GM19395 (cell line): ENCODE data around the gene NUBP1.
"Not testable (repeated sequence)": the region's sequence is repeated elsewhere in the genome, so short reads cannot be mapped to it uniquely, and the experiment has no call there.

Source experiments
- ATAC-seq: cut with Tn5 transposase; IDR thresholded peaks from one replicate; pipeline ENCODE4 v1.9.1; 2021; ENCODE audit warnings: mild to moderate bottlenecking, moderate library complexity; ENCODE audit not compliant: unreplicated experiment

Gene NUBP1

DNA sequence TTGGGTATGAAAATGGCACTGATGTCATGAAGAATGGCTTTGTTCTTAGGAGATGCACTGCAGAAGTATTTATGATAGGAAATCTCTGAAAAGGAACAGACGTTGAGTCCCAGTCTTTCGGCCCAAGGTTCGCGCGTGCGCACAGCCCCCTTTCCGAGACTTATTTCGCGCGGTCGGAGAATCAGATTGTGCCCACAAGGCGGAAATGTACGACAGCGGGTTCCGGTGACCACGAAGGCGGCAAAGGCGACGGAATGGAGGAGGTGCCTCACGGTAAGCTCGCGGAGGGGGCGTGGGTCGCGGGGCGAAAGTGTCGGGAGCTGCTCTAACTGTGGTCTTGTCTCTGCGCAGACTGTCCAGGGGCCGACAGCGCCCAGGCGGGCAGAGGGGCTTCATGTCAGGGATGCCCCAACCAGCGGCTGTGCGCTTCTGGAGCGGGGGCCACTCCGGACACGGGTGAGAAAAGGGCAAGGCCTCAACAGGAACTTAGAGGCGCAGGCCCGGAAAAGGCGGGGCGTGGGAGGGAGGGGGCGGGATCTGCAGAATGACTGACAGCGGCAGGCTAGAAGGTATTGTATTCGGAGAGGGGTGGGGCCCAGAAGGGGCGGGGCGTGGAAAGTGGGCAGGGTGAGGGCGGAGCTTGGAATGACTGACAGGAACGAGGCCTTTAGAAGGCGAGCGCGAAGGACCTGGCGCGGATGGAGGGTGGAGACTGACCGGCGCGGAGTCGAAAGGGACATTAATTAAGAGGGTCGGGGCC is at the start of gene NUBP1:
NUBP1 (plus strand) TSS at position 233 of the 760 bp plus-strand sequence; CDS start at position 255, 22 bp downstream.
- ATAC-seq, result peak; percentile 83

DNA sequence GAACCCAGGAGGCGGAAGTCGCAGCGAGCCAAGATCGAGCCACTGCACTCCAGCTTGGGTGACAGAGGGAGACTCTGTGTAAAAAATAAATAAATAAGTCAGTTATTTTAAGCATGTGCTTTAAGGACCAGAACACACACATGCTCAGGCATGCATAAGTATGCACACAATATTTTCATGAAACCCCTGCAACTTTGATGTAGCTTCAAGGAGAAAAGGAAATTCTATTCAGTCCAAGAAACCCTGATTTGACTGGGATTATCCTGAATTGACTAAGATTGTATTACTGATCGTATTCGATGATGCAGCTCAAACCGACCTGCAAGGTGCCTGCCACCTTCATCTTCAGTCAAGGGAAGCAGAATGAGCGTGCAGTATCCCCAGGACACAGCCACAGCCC is 49.8 kb upstream of the NUBP1 start:
- no peak for ATAC-seq

DNA sequence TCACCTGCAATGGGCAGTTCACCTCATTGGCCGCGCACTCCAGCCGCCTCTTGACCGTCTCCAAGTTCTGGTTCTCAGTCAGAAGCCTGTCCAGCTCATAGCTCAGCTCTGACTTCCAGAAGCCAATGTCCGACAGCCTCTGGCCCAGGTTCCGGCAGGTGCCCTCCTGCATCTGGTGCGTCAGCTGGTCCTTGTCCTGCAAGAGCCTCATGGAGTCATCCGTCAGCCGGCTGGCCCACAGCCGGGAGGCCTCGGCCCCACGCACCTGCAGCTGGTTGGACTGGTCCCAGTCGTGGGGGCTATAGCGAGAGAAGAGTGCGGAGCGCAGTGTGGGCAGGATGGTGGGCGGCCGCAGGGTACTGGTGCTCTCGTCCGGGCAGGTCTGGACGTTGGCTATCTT is 49.3 kb upstream of the NUBP1 start:
- ATAC-seq, result no peak

DNA sequence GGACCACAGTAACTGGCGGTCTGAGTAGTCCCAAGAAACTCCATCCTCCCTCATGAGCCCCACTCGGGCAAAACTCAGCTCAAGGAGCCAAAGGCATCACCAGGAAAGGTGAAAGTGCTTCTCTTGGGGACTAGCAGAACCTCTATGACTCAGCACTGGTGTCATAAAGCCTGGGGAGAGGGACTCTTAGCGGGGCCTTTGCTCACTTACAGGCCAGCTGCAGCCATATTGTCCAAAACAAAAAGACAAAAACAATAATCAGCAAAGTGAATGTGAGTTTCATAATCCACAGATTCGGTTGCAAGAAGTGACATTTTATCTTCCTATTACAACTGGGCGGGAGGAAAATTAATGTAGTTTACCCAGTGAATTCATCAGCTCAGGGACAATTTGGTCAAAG is 48.8 kb upstream of the NUBP1 start, which contains the start of gene TEKT5:
TEKT5 (minus strand) TSS at position 101 of the 400 bp plus-strand sequence; CDS start at position 44, 57 bp downstream.
- no peak for ATAC-seq

DNA sequence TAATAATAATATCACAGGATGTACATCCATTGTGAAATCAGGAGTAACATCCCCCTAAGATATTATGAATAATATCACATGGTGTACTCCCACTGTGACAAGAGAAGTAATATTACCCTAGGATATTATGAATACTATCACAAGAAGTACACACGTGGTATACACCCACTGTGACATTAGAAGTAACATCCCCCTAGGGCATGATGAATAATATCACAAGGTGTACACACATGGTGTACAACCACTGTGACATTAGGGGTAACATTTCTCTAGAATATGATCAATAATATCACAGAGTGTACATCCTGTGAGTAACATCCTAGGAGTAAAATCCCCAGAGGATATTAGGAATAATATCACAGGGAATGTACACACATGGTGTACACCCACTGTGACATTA is 43.9 kb upstream of the NUBP1 start:
- no peak for ATAC-seq

DNA sequence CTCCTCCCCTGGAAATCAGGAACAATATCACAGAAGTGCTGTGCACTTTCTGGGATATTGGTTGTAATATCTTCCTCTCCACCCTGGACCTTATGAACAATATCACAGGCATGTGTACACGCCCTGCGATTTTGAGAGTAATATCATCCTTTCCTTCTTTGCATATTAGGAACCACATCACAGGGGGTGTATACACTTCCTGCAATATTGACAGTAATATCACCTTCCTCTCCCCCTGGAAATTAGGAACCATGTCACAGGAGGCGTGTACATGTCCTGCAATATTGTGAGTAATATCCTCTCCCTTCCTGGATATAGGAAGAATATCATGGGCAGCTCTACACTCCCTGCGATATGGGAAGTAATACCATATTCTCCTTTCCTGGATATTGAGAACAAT is 34.7 kb upstream of the NUBP1 start:
- ATAC-seq, result no peak

DNA sequence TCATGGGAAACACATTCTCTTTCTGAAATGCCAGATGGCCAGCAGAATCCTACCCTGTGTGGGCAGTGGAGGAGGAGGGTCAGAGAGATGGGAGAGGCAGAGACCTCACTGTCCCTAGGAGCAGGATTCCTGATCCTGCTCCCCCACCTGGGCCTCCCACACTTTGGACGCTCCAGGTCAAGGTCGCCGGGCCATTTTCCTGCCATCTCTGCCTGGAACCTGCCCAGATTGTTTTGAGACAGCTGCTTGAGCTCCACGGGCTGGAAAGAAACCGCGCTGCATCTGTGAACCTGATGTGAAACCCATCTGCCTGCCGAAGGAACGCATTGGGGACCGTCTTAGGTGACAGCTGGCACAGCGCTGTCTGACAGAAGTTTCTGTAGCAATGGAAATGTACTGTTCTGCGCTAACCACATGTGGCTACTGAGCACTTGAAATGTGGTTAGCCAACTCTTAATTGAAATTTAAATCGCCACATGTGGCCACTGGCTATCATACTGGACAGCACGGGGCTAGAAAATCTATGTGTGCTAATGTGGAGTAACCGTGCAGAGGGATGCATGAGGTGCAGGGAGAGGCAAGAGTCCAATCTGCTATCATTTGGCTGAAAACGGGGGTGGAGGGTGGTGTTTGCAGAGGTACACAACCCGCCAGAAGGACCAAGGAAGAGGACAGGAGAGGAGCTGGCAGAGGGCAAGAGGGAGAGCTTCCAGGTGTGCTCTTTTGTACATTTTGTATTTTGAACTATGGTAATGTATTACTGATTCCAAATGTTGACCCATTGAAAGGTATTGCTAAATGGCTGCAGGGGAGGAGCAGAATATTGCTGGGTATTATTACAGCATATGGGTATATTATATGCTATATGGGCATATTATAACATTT is 15.4 kb upstream of the NUBP1 start:
- no peak for ATAC-seq

DNA sequence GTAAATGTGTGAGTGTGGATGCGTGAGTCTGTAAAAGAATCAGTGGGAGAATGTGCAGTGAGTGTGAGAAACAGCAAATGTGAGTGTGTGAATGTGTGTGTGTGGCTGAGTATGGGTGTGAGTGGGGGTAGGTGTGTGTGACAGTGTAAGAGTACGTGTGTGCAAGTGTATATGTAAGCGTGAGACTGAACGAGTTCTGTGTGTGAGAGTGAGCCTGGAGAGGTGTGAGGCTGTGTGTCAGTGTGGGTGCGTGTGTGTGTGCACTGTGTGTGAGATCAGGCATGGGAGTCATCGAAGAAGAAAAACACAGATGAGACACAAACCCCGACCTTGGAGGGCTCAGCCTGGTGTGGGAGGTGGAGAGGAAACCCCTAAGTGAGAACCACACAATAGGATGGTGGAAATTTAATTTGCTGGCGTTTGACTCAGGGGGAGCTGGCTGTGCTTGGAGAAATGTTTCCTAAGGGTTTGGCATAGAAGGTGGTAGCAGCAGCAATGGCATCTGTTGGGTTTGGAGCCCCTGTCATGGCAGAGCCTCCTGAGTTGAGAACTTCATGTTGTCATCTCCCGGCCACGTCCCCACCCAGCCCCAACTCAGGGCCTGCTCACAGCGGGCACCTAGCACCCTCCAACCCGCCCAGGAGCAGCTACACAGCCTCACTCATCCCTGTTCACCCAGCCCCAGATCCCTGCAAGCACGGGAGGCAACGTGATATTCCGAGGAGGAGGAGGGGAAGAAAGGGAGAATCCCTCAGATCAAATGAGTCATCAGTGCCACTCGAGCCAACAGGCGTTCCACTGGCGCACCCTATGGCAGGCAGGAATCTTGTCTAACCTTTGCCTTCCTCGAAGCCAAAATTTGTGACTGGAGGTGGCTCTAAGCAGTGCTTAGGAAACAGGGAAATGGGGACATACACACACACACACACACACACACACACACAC is 14.3 kb upstream of the NUBP1 start:
- no peak for ATAC-seq

DNA sequence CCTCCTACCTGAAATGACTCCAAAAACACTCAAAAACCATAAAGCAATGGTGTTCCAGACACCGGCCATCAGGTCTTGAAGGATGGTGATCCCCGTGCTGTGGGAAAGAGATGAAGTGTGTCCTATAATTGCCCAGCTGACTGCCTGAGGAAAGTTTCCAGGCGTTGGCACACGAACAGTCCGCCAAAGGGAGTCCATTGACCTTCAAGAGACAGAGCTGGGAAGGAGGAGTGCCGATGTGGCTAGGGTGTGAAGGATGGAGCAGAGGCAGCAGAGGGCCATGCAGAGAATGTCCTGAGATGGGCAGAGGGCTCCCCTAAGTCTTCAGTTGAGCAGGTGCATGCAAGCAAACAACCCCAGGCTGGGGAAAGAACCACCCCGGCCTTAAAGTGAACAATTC is 11.9 kb upstream of the NUBP1 start:
- no peak for ATAC-seq

DNA sequence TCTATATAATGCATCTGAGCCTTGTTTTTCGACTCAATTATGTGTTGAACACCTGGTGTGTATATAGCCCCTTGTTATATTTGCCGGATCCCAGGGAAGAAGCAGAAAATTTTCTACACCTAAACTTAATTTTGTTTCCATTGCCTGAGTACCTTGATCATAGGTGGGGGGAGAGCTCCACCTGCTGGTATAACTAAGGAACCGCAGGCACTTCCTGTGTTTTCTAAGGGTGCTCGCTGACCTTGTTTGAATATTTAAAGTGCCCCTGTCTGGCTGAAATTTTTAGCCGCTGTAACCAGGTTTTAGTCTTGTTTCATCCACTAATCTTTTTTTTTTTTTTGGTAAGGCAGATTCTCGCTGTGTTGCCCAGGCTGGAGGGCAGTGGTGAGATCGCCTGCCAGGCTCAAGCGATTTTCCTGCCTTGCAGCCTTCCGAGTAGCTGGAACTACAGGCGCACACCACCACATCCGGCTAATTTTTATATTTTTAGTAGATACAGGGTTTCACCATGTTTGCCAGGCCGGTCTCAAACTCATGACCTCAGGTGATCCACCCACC is 6.5 kb upstream of the NUBP1 start:
- no peak for ATAC-seq

DNA sequence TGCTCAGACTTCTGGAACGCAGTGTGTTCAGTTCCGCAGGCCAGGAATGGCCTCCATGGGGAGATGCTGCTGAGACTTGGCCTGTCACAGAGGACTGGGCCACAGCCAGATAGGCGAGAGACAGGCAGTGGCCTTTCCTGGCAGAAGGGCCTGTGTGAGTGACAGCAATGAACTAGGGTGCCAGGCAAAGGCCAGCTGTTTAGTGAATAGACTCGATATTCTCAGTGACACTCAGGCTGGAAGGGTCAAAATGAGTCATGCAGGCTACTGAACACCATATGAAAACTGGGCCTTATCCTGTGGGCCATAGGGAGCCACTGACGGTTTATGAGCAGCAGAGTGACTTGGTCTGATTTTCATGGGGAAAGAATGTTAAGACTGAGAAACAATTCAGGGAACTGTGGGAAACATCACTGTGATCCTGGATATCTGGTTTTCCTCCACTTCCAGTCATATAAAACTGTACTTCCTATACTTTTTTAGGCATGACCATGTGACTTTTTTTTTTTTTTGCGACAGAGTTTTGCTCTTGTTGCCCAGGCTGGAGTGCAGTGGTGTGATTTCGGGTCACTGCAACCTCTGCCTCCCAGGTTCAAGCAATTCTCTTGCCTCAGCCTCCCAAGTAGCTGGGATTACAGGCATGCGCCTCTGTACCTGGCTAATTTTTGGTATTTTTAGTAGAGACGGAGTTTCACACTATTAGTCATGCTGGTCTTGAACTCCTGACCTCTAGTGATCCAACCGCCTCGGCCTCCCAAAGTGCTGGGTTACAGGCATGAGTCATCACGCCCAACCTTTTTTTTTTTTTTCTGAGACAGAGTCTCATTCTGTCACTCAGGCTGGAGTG is 5.2 kb upstream of the NUBP1 start:
- ATAC-seq, result peak; percentile 74

DNA sequence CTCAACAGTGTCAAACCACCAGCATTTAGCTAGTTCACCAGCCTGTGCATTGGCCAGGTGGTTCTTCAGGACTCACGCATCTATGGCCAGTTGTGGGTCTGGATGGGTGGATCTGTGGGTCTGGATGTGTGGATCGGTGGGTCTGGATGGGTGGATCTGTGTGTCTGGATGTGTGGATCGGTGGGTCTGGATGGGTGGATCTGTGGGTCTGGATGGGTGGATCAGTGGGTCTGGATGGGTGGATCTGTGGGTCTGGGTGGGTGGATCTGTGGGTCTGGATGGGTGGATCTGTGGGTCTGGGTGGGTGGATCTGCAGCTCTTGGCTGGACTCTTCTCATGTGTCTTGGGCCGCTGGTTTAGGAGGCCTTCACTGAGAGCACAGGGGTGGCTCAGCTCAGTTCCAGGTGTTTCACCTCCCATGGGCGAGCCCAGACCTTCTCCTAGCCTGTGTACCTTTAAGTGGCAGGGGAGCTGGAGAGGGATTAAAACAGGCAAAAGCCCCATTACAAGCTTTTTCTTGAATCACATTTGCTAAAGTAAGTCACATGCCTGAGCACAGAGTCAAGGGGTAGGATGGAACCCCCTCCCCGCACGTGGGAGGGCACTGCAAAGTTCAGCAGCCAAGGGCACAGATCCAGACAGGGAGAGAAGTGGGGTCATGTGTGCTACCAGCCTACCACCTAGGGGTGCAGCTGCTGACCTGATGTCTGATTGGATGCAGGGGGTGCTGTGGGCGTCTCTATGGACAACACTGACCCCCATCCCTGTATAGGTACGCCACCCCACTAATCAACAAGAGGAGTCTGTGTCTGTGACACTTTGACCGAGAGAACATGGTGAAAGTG is 3.4 kb upstream of the NUBP1 start:
- no peak for ATAC-seq

DNA sequence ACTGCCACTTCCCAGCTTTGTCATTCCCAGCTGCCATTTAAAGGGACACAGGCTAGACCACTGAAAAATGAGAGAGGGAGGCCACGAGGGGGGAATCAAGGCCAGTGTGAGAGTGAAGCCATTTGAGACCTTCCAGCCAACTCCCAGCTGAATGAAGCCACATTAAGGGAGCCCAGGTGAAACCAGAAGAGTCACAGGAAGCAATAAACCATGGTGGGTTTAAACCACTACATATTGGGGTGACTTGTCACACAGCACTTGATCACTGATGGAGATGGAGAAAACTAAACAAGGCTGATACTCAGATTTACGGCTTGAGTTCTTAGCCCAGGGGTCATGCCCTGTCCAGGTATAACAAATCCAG is 2.8 kb upstream of the NUBP1 start:
- no peak for ATAC-seq

DNA sequence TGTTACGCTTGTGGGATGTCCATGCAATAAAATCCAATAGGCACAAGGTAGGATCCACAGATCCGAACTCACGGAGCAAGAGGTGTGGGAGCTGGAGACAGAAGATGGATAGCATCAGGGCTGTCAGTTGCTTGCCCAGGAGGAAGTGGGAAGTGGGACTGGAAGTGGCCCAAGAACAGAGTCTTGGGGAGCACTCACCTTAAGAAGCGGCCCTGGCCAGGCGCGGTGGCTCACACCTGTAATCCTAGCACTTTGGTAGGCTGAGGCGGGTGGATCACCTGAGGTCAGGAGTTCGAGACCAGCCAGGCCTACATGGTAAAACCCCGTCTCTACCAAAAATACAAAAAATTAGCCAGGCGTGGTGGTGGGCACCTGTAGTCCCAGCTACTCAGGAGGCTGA is 2.4 kb upstream of the NUBP1 start:
- not testable (repeated sequence) for ATAC-seq

DNA sequence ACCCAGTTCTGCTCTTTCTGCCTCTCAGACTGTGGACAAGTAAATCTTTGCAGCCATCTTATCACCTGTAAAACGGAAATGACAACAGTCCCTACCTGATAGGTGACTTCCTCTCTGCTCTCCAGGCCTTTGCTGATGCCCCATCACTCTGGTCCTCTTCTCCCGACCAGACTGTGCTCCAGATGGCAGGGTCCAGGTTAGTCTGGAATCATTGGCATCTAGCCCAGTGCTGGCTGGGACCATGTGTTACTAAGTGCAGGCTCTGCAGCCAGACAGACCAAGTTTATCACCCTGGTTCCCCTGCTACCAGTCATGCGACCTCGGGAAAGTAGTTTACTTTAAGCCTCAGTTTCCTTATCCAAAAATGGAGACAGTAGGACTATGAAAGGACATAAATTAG is 1.8 kb upstream of the NUBP1 start:
- ATAC-seq, result no peak

DNA sequence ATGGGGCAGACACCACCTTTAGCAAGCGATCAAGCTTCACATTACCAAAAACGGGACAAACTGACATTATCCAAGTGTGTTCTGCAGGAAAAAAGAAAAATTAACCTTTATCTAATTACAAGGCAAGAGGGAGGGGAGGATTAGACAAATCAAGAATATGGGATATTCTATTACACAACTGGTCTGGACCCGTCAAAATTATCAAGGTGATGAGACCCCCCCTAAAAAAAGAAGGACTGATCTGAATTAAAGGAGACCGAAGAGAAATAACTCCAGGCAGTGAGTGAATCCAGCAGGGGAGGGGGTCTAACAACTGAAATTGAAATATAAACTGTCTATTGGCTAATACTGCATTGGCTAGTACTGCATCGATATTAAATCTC is 424 bp upstream of the NUBP1 start:
- ATAC-seq, result no peak

DNA sequence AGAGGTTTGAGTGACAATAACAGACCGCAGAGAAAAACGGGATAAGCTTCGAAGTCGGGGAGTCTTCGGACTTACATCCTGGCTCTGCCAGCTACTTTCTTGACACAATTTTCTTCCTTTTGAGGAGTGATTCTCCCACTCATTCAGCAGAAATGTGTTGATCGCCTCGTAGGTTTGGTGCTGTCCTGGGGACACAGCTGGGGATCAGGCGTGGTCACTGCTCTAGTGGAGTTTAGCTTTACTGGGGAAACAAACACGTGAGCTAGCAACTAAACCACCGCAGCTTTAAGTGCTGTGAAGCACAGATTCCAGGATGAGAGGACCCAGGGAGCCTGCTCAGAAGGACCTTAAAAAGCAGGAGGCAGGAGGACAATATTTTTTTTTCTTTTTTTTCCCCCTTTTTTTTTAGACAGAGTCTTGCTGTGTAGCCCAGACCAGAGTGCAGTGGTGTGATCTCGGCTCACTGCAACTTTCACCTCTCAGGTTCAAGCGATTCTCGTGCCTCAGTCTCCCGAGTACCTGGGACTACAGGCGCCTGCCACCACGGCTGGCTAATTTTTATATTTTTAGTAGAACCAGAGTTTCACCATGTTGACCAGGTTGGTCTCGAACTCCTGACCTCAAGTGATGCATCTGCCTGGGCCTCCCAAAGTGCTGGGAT is 858 bp downstream of the NUBP1 start:
- ATAC-seq, result peak; percentile 19

DNA sequence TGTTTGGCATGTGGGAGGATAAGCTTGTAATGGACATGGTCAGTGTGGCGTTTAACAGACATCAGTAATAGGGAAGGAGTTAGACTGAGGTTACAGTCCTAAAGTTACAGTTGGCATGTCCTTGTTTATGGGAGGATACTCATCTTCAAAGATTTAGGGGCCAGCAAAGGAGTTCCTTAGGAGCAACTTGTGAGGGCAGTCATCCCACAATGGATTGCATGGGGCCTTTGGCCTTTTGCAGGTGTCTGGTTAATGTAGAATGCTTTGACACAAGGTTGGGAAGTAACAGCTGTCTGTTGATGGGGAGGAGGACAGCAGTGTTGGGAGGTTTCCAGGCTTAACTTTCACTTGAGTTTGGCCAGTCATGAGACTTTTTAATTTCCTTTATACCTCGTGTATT is 2.2 kb downstream of the NUBP1 start:
- no peak for ATAC-seq
